Panc1 (cell line): ENCODE results near the gene LAYN.

Source experiments
- CTCF ChIP-seq: fragments of 450-650 bp; IDR thresholded peaks from 2 replicates; pipeline ENCODE4 v1.5.1; 2017; ENCODE audit warnings: mild to moderate bottlenecking
- POLR2AphosphoS5 ChIP-seq: IDR thresholded peaks from 2 replicates; pipeline ENCODE4 v1.6.1; 2012; ENCODE audit warnings: mild to moderate bottlenecking, low read depth, low read length, moderate library complexity
- REST ChIP-seq, 2 experiments: IDR thresholded peaks; 2 replicates each; pipeline ENCODE4 v1.6.1; 2011 to 2012; ENCODE audit warnings: low read depth in 2 of 2, control low read depth in 1 of 2, low read length in 1 of 2, mild to moderate bottlenecking in 1 of 2, moderate library complexity in 1 of 2; ENCODE audit not compliant: insufficient read depth in 1 of 2
- SIN3A ChIP-seq: IDR thresholded peaks from 2 replicates; pipeline ENCODE4 v1.6.1; 2012; ENCODE audit warnings: low read depth, mild to moderate bottlenecking, low read length, moderate library complexity, borderline replicate concordance; ENCODE audit not compliant: insufficient read depth

- TF ChIP-seq CTCF (no peak), REST (IDR thresholded peaks at IDR 0.05; ENCODE audit: insufficient read depth in 1 of 2, low read depth in 2 of 2, low read length in 1 of 2) (no peak), SIN3A (no peak), POLR2AphosphoS5 (no peak)
Measured at GRCh38 chr11:111531136-111531535, 9.4 kb upstream of the LAYN start.
